Breast epithelium (tissue), 3 donors: ENCODE measurements around the gene TINAGL1.

Experiments
- CTCF ChIP-seq, 3 donors: fragments of 450-650 bp; IDR thresholded peaks; one replicate each; pipeline ENCODE4 v1.5.1; 2016 to 2017; ENCODE audit warnings: antibody characterized with exemption in 3 of 3, mild to moderate bottlenecking in 3 of 3, moderate library complexity in 3 of 3
- POLR2AphosphoS5 ChIP-seq, 3 donors: sonication (generic); formaldehyde crosslinking; IDR thresholded peaks; one replicate each; pipeline ENCODE4 v1.6.1; 2017; ENCODE audit warnings: antibody characterized with exemption in 3 of 3

GRCh38 chr1:31605908-31606427 lies 29.7 kb downstream of the TINAGL1 start:
- TF ChIP-seq CTCF (IDR thresholded peaks at IDR 0.05) (no peak), POLR2AphosphoS5 (IDR thresholded peaks at IDR 0.05) (no peak)
